H9 (cell line): ENCODE results near the gene NUP160. TPM values are rescaled to one million over a fixed set of nuclear protein-coding genes. Genes with fewer than 3 reads are reported as not detected.

ENCODE experiments used
- DNase-seq: peaks from one replicate; pipeline ENCODE4 v3.0.0-alpha.2; 2017
- H2AFZ ChIP-seq: one replicate; pipeline ENCODE4 v1.6.1; 2013; ENCODE audit warnings: mild to moderate bottlenecking, low read length, control low read depth, moderate library complexity
- H2AK5ac ChIP-seq: 2 replicates; pipeline ENCODE4 v1.6.1; 2013; ENCODE audit warnings: low read length, control low read depth, mixed read lengths; ENCODE audit not compliant: insufficient read length
- H2BK120ac ChIP-seq: one replicate; pipeline ENCODE4 v1.6.1; 2013; ENCODE audit warnings: low read depth, mild to moderate bottlenecking, low read length, control low read depth, inconsistent platforms; ENCODE audit not compliant: poor library complexity, severe bottlenecking
- H2BK12ac ChIP-seq: 2 replicates; pipeline ENCODE4 v1.6.1; 2013; ENCODE audit warnings: low read length, control low read depth, mixed read lengths, low read depth; ENCODE audit not compliant: insufficient read length
- H2BK15ac ChIP-seq: 2 replicates; pipeline ENCODE4 v1.6.1; 2013; ENCODE audit warnings: low read depth, low read length, control low read depth
- H2BK20ac ChIP-seq: one replicate; pipeline ENCODE4 v1.6.1; 2013; ENCODE audit warnings: low read depth, mild to moderate bottlenecking, low read length, control low read depth, inconsistent platforms; ENCODE audit not compliant: poor library complexity, severe bottlenecking
- H2BK5ac ChIP-seq: 2 replicates; pipeline ENCODE4 v1.6.1; 2013; ENCODE audit warnings: low read length, control low read depth, mixed read lengths; ENCODE audit not compliant: insufficient read length
- H3K14ac ChIP-seq: 2 replicates; pipeline ENCODE4 v1.6.1; 2013; ENCODE audit warnings: low read length, control low read depth; ENCODE audit not compliant: insufficient read depth
- H3K18ac ChIP-seq: 2 replicates; pipeline ENCODE4 v1.6.1; 2013; ENCODE audit warnings: low read depth, mild to moderate bottlenecking, mixed read lengths, low read length, control low read depth; ENCODE audit not compliant: insufficient read length
- H3K23ac ChIP-seq: 2 replicates; pipeline ENCODE4 v1.6.1; 2013; ENCODE audit warnings: low read length, control low read depth, mixed read lengths, low read depth; ENCODE audit not compliant: insufficient read length
- H3K23me2 ChIP-seq: 2 replicates; pipeline ENCODE4 v1.6.1; 2013; ENCODE audit warnings: low read depth, mild to moderate bottlenecking, mixed read lengths, low read length, control low read depth; ENCODE audit not compliant: insufficient read length, poor library complexity, severe bottlenecking
- H3K27ac ChIP-seq: 2 replicates; pipeline ENCODE4 v1.5.1; 2013; ENCODE audit warnings: low read length, control low read depth, mixed read lengths, low read depth; ENCODE audit not compliant: insufficient read length
- H3K27me3 ChIP-seq: 2 replicates; pipeline ENCODE4 v1.6.1; 2013; ENCODE audit warnings: low read length, control low read depth, inconsistent platforms; ENCODE audit not compliant: insufficient read depth
- H3K4ac ChIP-seq: 2 replicates; pipeline ENCODE4 v1.6.1; 2013; ENCODE audit warnings: low read depth, mild to moderate bottlenecking, control low read depth, inconsistent platforms, low read length, moderate library complexity
- H3K4me1 ChIP-seq: 2 replicates; pipeline ENCODE4 v1.6.1; 2013; ENCODE audit warnings: low read length, control low read depth, inconsistent platforms; ENCODE audit not compliant: insufficient read depth
- H3K4me2 ChIP-seq: 2 replicates; pipeline ENCODE4 v1.6.1; 2013; ENCODE audit warnings: low read length, control low read depth, mixed read lengths; ENCODE audit not compliant: insufficient read length, insufficient read depth
- H3K56ac ChIP-seq: 2 replicates; pipeline ENCODE4 v1.6.1; 2013; ENCODE audit warnings: low read depth, mild to moderate bottlenecking, mixed read lengths, low read length, control low read depth; ENCODE audit not compliant: insufficient read length
- H3K79me1 ChIP-seq: 2 replicates; pipeline ENCODE4 v1.6.1; 2013; ENCODE audit warnings: low read depth, mild to moderate bottlenecking, moderate library complexity, low read length, control low read depth, inconsistent platforms; ENCODE audit not compliant: insufficient read depth, poor library complexity, severe bottlenecking
- H3K79me2 ChIP-seq: 2 replicates; pipeline ENCODE4 v1.6.1; 2013; ENCODE audit warnings: low read length, control low read depth, inconsistent platforms; ENCODE audit not compliant: insufficient read depth
- H3K9ac ChIP-seq: 2 replicates; pipeline ENCODE4 v1.6.1; 2013; ENCODE audit warnings: low read length, control low read depth, mixed read lengths; ENCODE audit not compliant: insufficient read length; ENCODE audit errors: extremely low read depth
- H3K9me3 ChIP-seq: one replicate; pipeline ENCODE4 v1.6.1; 2013; ENCODE audit warnings: low read depth, low read length, inconsistent platforms; ENCODE audit not compliant: control insufficient read depth
- H3T11ph ChIP-seq: one replicate; pipeline ENCODE4 v1.6.1; 2013; ENCODE audit warnings: mild to moderate bottlenecking, low read length, control low read depth, inconsistent platforms
- H4K20me1 ChIP-seq: one replicate; pipeline ENCODE4 v1.6.1; 2013; ENCODE audit not compliant: control insufficient read depth, insufficient read length, insufficient read depth
- H4K5ac ChIP-seq: 2 replicates; pipeline ENCODE4 v1.6.1; 2013; ENCODE audit warnings: low read depth, mild to moderate bottlenecking, mixed read lengths, low read length, control low read depth; ENCODE audit not compliant: insufficient read length
- H4K8ac ChIP-seq: replicated peaks from 2 replicates; pipeline ENCODE4 v1.6.1; 2013; ENCODE audit warnings: low read length, control low read depth, mixed read lengths, low read depth; ENCODE audit not compliant: insufficient read length
- H4K91ac ChIP-seq: 2 replicates; pipeline ENCODE4 v1.6.1; 2013; ENCODE audit warnings: low read depth, mild to moderate bottlenecking, moderate library complexity, mixed read lengths, low read length, control low read depth; ENCODE audit not compliant: insufficient read length
- H3K27ac Mint-ChIP-seq, 3 experiments: 2 replicates in 2 of 3; 3 replicates in 1 of 3; pipeline ENCODE4 v1.8.0; 2020 to 2021; ENCODE audit warnings: mixed read lengths in 3 of 3, mild to moderate bottlenecking in 1 of 3, moderate library complexity in 1 of 3
- H3K27me3 Mint-ChIP-seq: 2 replicates; pipeline ENCODE4 v1.8.0; 2021; ENCODE audit warnings: low read depth, mild to moderate bottlenecking, moderate library complexity, mixed read lengths
- H3K36me3 Mint-ChIP-seq, 3 experiments: 2 replicates in 2 of 3; 3 replicates in 1 of 3; pipeline ENCODE4 v1.8.0; 2020 to 2021; ENCODE audit warnings: low read depth in 3 of 3, mixed read lengths in 3 of 3; ENCODE audit not compliant: insufficient read depth in 1 of 3
- H3K4me1 Mint-ChIP-seq, 2 experiments: 2 replicates each; pipeline ENCODE4 v1.8.0; 2020; ENCODE audit warnings: mixed read lengths in 2 of 2
- H3K4me3 Mint-ChIP-seq, 2 experiments: 2 replicates in 1 of 2; 3 replicates in 1 of 2; pipeline ENCODE4 v1.8.0; 2020 to 2021; ENCODE audit warnings: mild to moderate bottlenecking in 2 of 2, mixed read lengths in 2 of 2, moderate library complexity in 1 of 2
- H3K9me3 Mint-ChIP-seq, 2 experiments: 2 replicates in 1 of 2; 3 replicates in 1 of 2; pipeline ENCODE4 v1.8.0; 2020; ENCODE audit warnings: mild to moderate bottlenecking in 2 of 2, mixed read lengths in 2 of 2, moderate library complexity in 1 of 2
- CTCF ChIP-seq: fragments of 200-600 bp; sonication (generic); conservative IDR thresholded peaks from 3 replicates; pipeline ENCODE4 v1.8.0; 2021; ENCODE audit warnings: antibody characterized with exemption, mild to moderate bottlenecking
- WGBS: extraction: QIAGEN DNeasy Blood & Tissue Kit; methylation state at CpG from one replicate; pipeline ENCODE4 v1.1.7; 2013; ENCODE audit warnings: missing lambda C conversion rate, low lambda C conversion rate, mixed read lengths; ENCODE audit not compliant: insufficient read length; ENCODE audit errors: extremely low coverage; 5-methylcytosine and 5-hydroxymethylcytosine counted together
- total RNA-seq: library from RNA; stranded (reverse); gene quantifications from 2 replicates; pipeline ENCODE4 v1.2.1, GENCODE V29; 2021

Gene NUP160
- total RNA-seq, 1 experiment from 2014 or later, result 86.1 TPM

GRCh38 chr11:47881145-47881544 is 33.0 kb upstream of the NUP160 start:
- Histone ChIP-seq H3K9ac (no peak overlapping the region), H4K20me1 (no peaks in the 10 kb centered on the region), H3K27me3 (no peaks in the 10 kb centered on the region), H3K9me3 (no peaks in the 10 kb centered on the region), H3K4me2 (no peak overlapping the region), H3K79me2 (no peaks in the 10 kb centered on the region), H3K14ac (no peak overlapping the region), H2BK12ac (no peak overlapping the region), H2BK120ac (no peak overlapping the region), H3K23ac (no peak overlapping the region), H3K18ac (no peak overlapping the region), H3K79me1 (no peaks in the 10 kb centered on the region), H3K27ac (no peak overlapping the region), H3K23me2 (no peaks in the 10 kb centered on the region), H2BK15ac (no peak overlapping the region), H3K4ac (no peak overlapping the region), H4K8ac (no peak overlapping the region), H4K91ac (no peak overlapping the region), H4K5ac (no peak overlapping the region), H2AFZ (no peak overlapping the region), H3K56ac (no peak overlapping the region), H3K4me1 (no peaks in the 10 kb centered on the region), H2BK5ac (no peak overlapping the region), H2AK5ac (no peak overlapping the region), H2BK20ac (no peak overlapping the region), H3T11ph (no peak overlapping the region)
- Mint-ChIP-seq H3K9me3 (peaks cover 18 to 19% of the 10 kb centered on the region in 2 experiments), H3K4me1 (no peaks in the 10 kb centered on the region), H3K4me3 (no peak overlapping the region), H3K36me3 (peaks cover 0 to 5% (median 5%) of the 10 kb centered on the region in 3 experiments; a peak in 3 of 7 replicates), H3K27me3 (no peaks in the 10 kb centered on the region), H3K27ac (no peak overlapping the region)
- DNase-seq, result no peak
- no peak for TF ChIP-seq CTCF
- WGBS, result no CpG with 5 or more reads among the region's 7 CpGs
